ENCODE results near the gene OOSP4A.

The OOSP4A gene

DNA sequence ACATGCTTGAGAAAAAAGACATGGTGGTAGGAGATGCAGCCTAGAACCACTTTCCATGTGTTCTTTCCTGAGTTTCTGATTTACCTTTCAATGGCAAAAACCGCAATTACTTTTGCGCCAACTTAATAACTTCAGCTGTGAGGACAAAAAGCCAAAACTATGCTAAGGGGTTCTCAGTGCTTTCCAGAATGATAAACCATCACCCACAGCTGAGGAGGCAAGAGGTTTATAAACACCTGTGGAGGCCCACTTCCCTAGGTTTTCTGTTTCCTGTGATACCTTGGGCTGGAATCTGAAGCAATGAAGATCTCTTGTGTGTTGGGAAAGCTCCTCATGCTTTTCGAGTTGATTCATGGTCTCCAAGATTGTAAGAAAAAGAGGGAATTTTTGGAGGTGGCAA, at the start of gene OOSP4A:
OOSP4A (plus strand) TSS at position 301 of the 400 bp plus-strand sequence; CDS start at position 301, 0 bp downstream.
- DNase-seq (ENCODE audit: low read depth) = no peak

GRCh38 chr11:59918480-59918879, 45.4 kb upstream of the OOSP4A start:
- no peak for DNase-seq (ENCODE audit: low read depth)

DNA sequence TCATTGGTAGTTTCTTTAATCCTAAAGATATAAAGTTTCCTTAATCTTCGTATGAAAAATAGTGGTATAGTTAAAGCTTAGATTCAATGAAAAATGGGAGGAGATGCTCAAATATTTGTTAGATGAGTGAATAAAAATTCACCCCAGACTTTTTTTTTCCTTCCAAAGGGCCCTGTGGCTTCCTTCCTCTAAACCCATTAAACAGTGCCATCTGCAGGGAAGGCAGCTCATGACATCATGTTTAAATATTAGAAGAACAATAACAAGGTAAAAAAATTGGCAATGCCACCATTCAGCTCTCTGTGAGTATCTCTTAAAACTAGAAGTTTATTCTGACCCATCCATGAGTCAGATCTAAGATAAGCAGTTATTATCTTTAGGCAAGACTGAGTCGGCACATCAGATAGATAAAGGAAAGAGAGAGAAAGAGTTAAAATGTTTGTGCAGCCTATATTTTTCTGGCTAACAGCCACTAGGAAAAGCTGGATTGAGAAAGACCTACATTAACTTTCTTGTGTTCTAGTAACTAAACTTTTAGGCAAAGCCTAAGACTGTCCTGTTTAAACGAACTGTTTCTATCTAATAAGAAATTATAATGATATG, 44.7 kb upstream of the OOSP4A start:
- no peak for DNase-seq (ENCODE audit: low read depth)

- DNase-seq (ENCODE audit: low read depth) = no peak
Measured at GRCh38 chr11:59923813-59924212, 40.0 kb upstream of the OOSP4A start.

DNA sequence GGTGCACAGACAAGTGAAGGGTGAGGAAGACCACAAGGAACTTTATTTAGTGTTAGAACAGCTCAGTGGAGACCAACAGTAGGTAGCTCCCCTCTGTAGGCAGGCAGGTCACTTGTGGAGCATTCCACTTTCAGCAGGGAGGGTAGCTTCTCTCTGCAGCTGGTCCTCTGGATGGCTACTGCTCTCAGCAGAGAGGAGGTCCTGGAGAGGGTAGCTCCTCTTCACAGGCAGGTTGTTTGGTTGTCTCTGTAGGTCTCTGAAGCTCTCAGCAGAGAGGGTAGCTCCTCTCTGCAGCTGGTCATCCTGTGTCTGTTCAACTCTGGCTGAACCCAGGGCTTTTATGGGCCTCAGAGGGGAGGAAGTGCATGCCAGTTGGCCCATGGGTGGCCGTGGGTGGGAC, 32.1 kb upstream of the OOSP4A start:
- no peak for DNase-seq (ENCODE audit: low read depth)

GRCh38 chr11:59938132-59938531, 25.7 kb upstream of the OOSP4A start, which contains the start of gene OOSP1:
TSS of gene OOSP1 (plus strand) at chr11:59938432. CDS start at chr11:59938455, 23 bp downstream.
- DNase-seq (ENCODE audit: low read depth) = no peak

DNA sequence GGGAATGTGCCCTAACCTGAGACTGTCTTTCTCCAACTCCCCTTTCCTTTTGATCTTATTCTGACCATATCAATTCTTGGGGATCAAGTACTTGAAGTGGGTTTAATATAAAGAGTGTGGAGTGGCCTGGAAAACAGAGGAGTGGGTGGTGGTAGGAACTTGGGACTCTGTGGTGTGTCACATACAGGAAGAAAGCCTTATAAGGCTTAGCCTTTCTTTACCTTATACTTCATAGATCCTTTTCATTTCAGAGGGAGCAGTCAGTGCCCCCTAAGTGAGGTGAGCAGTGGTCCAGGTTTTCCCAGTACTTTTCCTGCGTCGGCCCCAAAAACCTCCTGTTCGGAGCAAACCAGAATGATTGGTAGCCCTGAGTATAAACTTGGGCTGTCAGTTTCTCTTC, 25.1 kb upstream of the OOSP4A start:
- DNase-seq (ENCODE audit: low read depth) = no peak

- DNase-seq (ENCODE audit: low read depth) = no peak
Measured at GRCh38 chr11:59939482-59939881, 24.4 kb upstream of the OOSP4A start.

DNA sequence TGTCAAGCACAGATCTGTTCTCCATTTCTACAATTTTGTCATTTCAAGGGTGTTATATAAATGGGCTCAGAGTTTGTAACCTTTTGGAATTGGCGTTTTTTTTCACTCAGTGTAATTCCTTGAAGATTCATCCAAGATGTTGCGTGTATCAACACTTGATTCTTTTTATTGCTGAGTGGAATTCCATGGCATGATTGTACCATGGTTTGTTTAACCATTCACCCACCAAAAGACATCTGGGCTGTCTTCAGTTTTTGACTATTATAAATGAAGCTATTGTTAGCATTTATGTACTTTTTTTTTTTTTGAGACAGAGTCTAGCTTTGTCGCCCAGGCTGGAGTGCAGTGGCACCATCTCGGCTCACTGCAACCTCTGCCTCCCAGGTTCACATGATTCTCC, 22.7 kb upstream of the OOSP4A start:
- DNase-seq (ENCODE audit: low read depth) = no peak

GRCh38 chr11:59943997-59944714, 19.7 kb upstream of the OOSP4A start:
- no peak for DNase-seq (ENCODE audit: low read depth)

DNA sequence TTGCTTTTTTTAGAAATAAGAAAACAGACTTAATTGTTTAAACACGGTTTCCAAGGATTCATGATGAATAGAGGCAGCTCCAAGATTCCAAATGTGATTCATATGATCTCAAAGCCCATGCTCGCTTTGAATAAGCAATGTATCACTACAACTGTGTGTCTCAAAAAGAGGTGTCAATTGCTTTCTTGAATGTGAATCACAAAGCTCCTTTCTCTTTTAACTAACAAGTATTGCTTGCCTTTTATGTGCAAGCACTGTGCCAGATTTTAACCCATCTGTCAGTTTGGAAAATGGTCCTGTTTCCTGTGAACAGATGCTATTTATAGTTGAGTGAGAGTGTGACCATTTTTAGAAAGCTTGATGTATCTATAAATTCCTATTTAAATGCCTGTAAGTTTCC, 19.1 kb upstream of the OOSP4A start:
- DNase-seq (ENCODE audit: low read depth) = no peak

GRCh38 chr11:59953463-59954218, 10.2 kb upstream of the OOSP4A start:
- no peak for DNase-seq (ENCODE audit: low read depth)

- DNase-seq (ENCODE audit: low read depth) = no peak
Measured at GRCh38 chr11:59954219-59954847, 9.5 kb upstream of the OOSP4A start.

DNA sequence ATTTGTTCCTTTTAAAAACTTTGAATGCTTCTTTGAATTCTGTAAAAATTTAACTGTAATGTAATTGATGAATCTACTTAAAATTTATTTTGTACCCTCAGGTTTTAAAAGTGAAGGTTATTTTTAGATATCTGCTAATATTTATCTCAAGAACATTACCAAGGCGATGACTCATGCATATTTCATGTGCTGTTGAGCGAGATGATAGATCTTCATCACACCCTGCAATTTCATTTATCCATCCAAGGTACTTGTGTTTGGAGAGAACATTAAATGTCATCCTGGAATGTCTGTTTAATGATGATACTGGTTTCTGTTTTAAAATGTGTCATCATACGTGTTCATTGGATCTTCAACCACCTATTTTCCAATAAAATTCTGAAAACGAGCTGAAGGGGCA, 6.7 kb upstream of the OOSP4A start:
- no peak for DNase-seq (ENCODE audit: low read depth)

GRCh38 chr11:59960502-59961381, 3.1 kb upstream of the OOSP4A start:
- no peak for DNase-seq (ENCODE audit: low read depth)

- DNase-seq (ENCODE audit: low read depth) = no peak
Measured at GRCh38 chr11:59962107-59962482, 1.7 kb upstream of the OOSP4A start.

DNA sequence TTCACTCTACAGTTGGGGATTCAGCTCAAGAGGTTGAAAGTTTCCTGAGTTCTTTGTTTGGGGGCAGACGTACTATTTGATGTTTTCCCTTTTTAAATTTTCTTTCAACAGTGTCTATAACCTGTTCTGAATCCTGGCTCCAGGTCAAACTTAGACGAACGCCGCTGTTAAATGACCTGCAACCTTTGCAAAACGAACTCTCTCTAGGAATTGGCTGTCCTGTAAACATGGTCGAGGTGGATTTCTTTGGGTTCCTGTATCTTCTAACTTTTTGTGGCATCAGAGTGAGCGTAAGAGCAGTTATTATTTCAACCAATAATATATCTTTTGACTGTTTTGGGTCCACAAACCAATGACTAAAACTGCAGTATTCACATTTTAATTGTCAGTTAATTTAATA, 1.6 kb downstream of the OOSP4A start:
- no peak for DNase-seq (ENCODE audit: low read depth)

GRCh38 chr11:59966201-59966600, 2.4 kb downstream of the OOSP4A start:
- DNase-seq (ENCODE audit: low read depth) = no peak

GRCh38 chr11:59967677-59968394, 4.0 kb downstream of the OOSP4A start:
- no peak for DNase-seq (ENCODE audit: low read depth)

DNA sequence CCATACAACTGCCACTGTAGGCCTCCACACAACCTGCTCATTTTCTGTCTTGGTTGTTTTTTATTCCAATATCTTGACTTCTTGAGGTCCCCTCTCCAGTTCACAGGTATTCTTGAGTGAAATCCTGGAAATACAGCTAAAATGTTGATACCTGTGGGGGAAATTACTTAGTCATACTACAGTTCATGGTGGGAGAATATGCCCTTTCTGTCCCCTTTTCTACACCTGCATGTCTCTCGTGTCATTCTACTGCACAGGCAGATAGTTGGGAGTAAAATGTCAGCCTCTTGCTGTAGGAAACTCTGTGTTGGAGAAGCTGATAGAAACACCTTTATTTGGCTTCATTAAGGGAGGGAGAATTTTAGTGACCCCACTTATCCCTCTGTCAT, 4.6 kb downstream of the OOSP4A start:
- DNase-seq (ENCODE audit: low read depth) = no peak

GRCh38 chr11:59973097-59973496, 9.3 kb downstream of the OOSP4A start:
- no peak for DNase-seq (ENCODE audit: low read depth)
